AG10803 (cell line): ENCODE measurements around the gene FGFR3.

Experiments
- DNase-seq: peaks from one replicate; pipeline ENCODE4 v3.0.0; 2010; ENCODE audit warnings: low read depth
- H3K4me3 ChIP-seq: 2 replicates; pipeline ENCODE4 v1.5.1; 2011; ENCODE audit warnings: mild to moderate bottlenecking, low read length, control low read depth
- CTCF ChIP-seq: conservative IDR thresholded peaks from 2 replicates; pipeline ENCODE4 v1.5.1; 2011; ENCODE audit warnings: mild to moderate bottlenecking, low read length, control low read depth, inconsistent platforms

FGFR3 gene

GRCh38 chr4:1751155-1751918 lies 41.8 kb upstream of the FGFR3 start:
- DNase-seq = no peak
- no peak for TF ChIP-seq CTCF
- no peak overlapping the region for H3K4me3 ChIP-seq

GRCh38 chr4:1751919-1752283 lies 41.2 kb upstream of the FGFR3 start:
- H3K4me3 ChIP-seq = no peak overlapping the region
- no peak for TF ChIP-seq CTCF

GRCh38 chr4:1752284-1753041 lies 40.6 kb upstream of the FGFR3 start:
- H3K4me3 ChIP-seq = no peak overlapping the region
- DNase-seq = no peak
- no peak for TF ChIP-seq CTCF

More at GRCh38 chr4:1751919-1752283, 41.2 kb upstream of the FGFR3 start:
- DNase-seq = no peak

GRCh38 chr4:1753294-1753696 lies 39.8 kb upstream of the FGFR3 start:
- no peak for TF ChIP-seq CTCF
- DNase-seq = no peak
- no peak overlapping the region for H3K4me3 ChIP-seq

GRCh38 chr4:1753697-1754311 lies 39.3 kb upstream of the FGFR3 start:
- no peak for DNase-seq
- TF ChIP-seq CTCF = no peak

GRCh38 chr4:1754336-1754735 lies 38.8 kb upstream of the FGFR3 start:
- TF ChIP-seq CTCF = no peak
- DNase-seq = no peak
- no peak overlapping the region for H3K4me3 ChIP-seq

More at GRCh38 chr4:1753697-1754311, 39.3 kb upstream of the FGFR3 start:
- no peak overlapping the region for H3K4me3 ChIP-seq
